Measurements from ENCODE around the gene PRKCD.

DNA sequence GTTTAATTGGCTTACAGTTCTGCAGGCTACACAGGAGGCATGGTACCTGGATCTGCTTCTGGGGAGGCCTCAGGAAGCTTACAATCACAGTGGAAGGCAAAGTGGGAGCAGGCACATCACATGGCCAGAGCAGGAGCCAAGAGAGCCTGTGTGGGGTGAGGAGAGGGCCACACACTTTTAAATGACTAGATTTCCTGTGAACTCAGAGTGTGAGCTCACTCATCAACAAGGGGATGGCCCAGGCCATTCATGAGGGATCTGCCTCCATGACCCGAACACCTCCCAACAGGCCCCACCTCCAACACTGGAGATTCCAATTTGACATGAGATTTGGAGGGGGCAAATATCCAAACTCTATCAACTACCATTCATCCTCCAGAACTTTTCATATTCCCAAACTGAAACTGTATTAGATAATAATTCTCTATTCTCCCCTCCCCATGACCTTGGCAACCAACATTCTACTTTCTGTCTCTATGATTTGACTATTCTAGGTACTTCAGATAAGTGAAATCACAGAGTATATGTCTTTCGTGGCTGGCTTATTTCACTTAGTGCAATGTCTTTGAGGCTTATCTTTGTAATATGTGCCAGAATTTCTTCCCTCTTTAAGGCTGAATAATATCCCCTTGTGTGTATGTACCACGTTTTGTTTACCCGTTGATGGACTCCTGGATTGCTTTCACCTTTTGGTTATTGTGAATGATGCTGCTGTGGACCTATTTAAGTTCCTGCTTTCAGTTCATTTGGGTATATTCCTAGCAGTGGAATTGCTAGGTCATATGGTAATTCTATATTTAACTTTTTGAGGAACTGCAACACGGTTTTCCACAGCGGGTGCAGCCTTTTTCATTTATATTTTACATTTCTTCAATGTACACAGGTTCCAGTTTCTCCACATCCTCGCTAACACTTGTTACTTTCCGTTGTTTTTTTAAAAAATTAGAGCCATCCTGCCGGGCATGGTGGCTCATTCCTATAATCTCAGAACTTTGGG lies 51.0 kb downstream of the PRKCD start:
- TF ChIP-seq YBX1 (IDR thresholded peaks at IDR 0.05) (no peak), FOXP1 (CRISPR knock-in tag; IDR thresholded peaks at IDR 0.05) (no peak), E2F5 (CRISPR knock-in tag; IDR thresholded peaks at IDR 0.05) (no peak), ZBTB33 (CRISPR knock-in tag; IDR thresholded peaks at IDR 0.05) (no peak), SNIP1 (IDR thresholded peaks at IDR 0.05; ENCODE audit: low read depth) (no peak)
